PC-3 (cell line): ENCODE results near the gene CHEK1. TPM values are rescaled to one million over a fixed set of nuclear protein-coding genes. Genes with fewer than 3 reads are reported as not detected.

Experiments
- ATAC-seq: fragments of 200-7000 bp; cut with Tn5 transposase; 2 replicates; pipeline ENCODE4 v1.9.1; 2020; ENCODE audit warnings: mild to moderate bottlenecking, moderate library complexity
- BruUV-seq: library from RNA; stranded (reverse); fragments of 400-500 nt; replicated peaks from 2 replicates; lab custom pipeline; 2021; lab: Mats Ljungman, UMichigan
- CTCF ChIA-PET: fragments of 300-600 bp; sonication (Branson Sonifier 250); formaldehyde crosslinking; loops from one replicate; lab custom pipeline; 2022; ENCODE audit warnings: antibody characterized with exemption; lab: Charles Lee
- POLR2A ChIA-PET: fragments of 300-600 bp; sonication (Branson Sonifier 250); formaldehyde crosslinking; loops from one replicate; lab custom pipeline; 2022; ENCODE audit warnings: antibody characterized with exemption; ENCODE audit not compliant: unreplicated experiment; lab: Charles Lee
- DNase-seq: peaks from one replicate; pipeline ENCODE4 v3.0.0-alpha.2; 2015
- H2AFZ ChIP-seq: fragments of 300-600 bp; sonication (generic); 2 replicates; pipeline ENCODE4 v1.6.0; 2016; ENCODE audit warnings: antibody characterized with exemption, low read length
- H3F3A ChIP-seq: fragments of 300-600 bp; sonication (generic); one replicate; pipeline ENCODE4 v1.6.0; 2017; ENCODE audit warnings: antibody characterized with exemption, low read length, control low read depth, mild to moderate bottlenecking; ENCODE audit not compliant: unreplicated experiment
- H3K27ac ChIP-seq: fragments of 300-600 bp; sonication (generic); 2 replicates; pipeline ENCODE4 v1.5.1; 2016; ENCODE audit warnings: mild to moderate bottlenecking, low read length
- H3K27me3 ChIP-seq: fragments of 300-600 bp; sonication (generic); 2 replicates; pipeline ENCODE4 v1.6.1; 2016; ENCODE audit warnings: low read length, mixed read lengths
- H3K36me3 ChIP-seq: fragments of 300-600 bp; sonication (generic); 2 replicates; pipeline ENCODE4 v1.6.1; 2016; ENCODE audit warnings: low read depth, mixed run types, low read length, mixed read lengths
- H3K4me1 ChIP-seq: fragments of 300-600 bp; sonication (generic); 2 replicates; pipeline ENCODE4 v1.5.1; 2016; ENCODE audit warnings: low read length; ENCODE audit not compliant: insufficient read depth
- H3K4me2 ChIP-seq: fragments of 300-600 bp; sonication (generic); 2 replicates; pipeline ENCODE4 v1.6.0; 2016; ENCODE audit warnings: low read length
- H3K4me3 ChIP-seq: fragments of 300-600 bp; sonication (generic); 2 replicates; pipeline ENCODE4 v1.5.1; 2016; ENCODE audit warnings: mild to moderate bottlenecking, low read length, mixed read lengths
- H3K79me2 ChIP-seq: fragments of 300-600 bp; sonication (generic); 2 replicates; pipeline ENCODE4 v1.6.1; 2017; ENCODE audit warnings: low read length, mixed read lengths
- H3K9ac ChIP-seq: fragments of 300-600 bp; sonication (generic); 2 replicates; pipeline ENCODE4 v1.6.0; 2016; ENCODE audit warnings: mild to moderate bottlenecking, low read length
- H3K9me2 ChIP-seq: fragments of 300-600 bp; sonication (generic); replicated peaks from 2 replicates; pipeline ENCODE4 v1.6.1; 2016; ENCODE audit warnings: mixed run types, low read length, mixed read lengths
- H3K9me3 ChIP-seq: fragments of 300-600 bp; sonication (generic); 2 replicates; pipeline ENCODE4 v1.6.1; 2016; ENCODE audit warnings: low read length, mixed read lengths
- H4K20me1 ChIP-seq: fragments of 300-600 bp; sonication (generic); 2 replicates; pipeline ENCODE4 v1.6.1; 2016; ENCODE audit warnings: low read length, mixed read lengths
- EZH2 ChIP-seq: fragments of 300-600 bp; sonication (generic); IDR thresholded peaks from one replicate; pipeline ENCODE4 v1.6.1; 2017; ENCODE audit warnings: antibody characterized with exemption, mild to moderate bottlenecking, low read length; ENCODE audit not compliant: unreplicated experiment
- EZH2phosphoT487 ChIP-seq: fragments of 300-600 bp; sonication (generic); IDR thresholded peaks from 2 replicates; pipeline ENCODE4 v1.6.1; 2018; ENCODE audit warnings: mild to moderate bottlenecking, antibody characterized with exemption, low read length, borderline replicate concordance
- intact Hi-C: fragments of 100-400 bp; cut with micrococcal nuclease; formaldehyde crosslinking; loops from 2 replicates; pipeline ENCODE4 v1.9.0; 2023
- total RNA-seq: library from RNA; depleted of rRNA; stranded (reverse); fragments of >200 nt; gene quantifications from 2 replicates; pipeline ENCODE4 v1.2.3, GENCODE V29; 2014
- TF ChIP-seq, protein P1 (sequence below): fragments of 300-600 bp; sonication (generic); conservative IDR thresholded peaks from 2 replicates; pipeline ENCODE4 v1.5.1; 2017; ENCODE audit warnings: antibody characterized with exemption, low read depth, mild to moderate bottlenecking, low read length

The CHEK1 gene
- total RNA-seq, 1 experiment from 2014 or later: 49.8 TPM

DNA sequence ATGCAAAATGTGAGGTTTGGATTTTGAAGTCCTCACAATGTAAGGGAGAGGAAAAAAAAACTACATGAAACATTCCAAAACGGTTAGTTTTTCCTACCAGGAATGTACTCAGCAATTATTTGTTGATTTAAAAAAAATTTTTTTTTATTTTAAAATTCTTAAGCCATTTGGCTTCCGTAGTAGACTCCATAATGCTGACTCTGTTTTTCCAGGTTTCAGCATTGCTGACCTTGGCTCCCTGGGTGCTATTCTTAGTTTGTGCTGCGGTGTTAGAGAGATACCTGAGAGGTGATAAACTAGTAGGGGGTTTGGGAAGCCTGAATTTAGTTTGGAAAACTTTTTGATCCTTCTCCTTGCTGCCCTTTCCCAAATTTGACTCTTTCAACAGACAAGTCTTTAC, 21.8 kb upstream of the CHEK1 start:
- no TSS peak for BruUV-seq
- TF ChIP-seq EZH2phosphoT487 (no peak), EZH2 (no peak)
- TF ChIP-seq, protein P1, sequence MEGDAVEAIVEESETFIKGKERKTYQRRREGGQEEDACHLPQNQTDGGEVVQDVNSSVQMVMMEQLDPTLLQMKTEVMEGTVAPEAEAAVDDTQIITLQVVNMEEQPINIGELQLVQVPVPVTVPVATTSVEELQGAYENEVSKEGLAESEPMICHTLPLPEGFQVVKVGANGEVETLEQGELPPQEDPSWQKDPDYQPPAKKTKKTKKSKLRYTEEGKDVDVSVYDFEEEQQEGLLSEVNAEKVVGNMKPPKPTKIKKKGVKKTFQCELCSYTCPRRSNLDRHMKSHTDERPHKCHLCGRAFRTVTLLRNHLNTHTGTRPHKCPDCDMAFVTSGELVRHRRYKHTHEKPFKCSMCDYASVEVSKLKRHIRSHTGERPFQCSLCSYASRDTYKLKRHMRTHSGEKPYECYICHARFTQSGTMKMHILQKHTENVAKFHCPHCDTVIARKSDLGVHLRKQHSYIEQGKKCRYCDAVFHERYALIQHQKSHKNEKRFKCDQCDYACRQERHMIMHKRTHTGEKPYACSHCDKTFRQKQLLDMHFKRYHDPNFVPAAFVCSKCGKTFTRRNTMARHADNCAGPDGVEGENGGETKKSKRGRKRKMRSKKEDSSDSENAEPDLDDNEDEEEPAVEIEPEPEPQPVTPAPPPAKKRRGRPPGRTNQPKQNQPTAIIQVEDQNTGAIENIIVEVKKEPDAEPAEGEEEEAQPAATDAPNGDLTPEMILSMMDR: no peak
- Histone ChIP-seq H3K4me3 (no peak overlapping the region), H3K9me2 (no peaks in the 10 kb centered on the region), H2AFZ (no peak overlapping the region), H3K79me2 (peaks cover 9% of the 10 kb centered on the region), H3K9me3 (no peaks in the 10 kb centered on the region), H3K4me1 (no peaks in the 10 kb centered on the region), H3K9ac (no peak overlapping the region), H3K4me2 (no peak overlapping the region), H3K27ac (no peak overlapping the region), H3F3A (no peaks in the 10 kb centered on the region), H4K20me1 (no peaks in the 10 kb centered on the region), H3K27me3 (no peaks in the 10 kb centered on the region), H3K36me3 (peaks cover 78% of the 10 kb centered on the region)
- no peak for ATAC-seq
- no peak for DNase-seq
- intact Hi-C loops: no loop called here
- ChIA-PET CTCF (no interaction called here), POLR2A (no interaction called here)

DNA sequence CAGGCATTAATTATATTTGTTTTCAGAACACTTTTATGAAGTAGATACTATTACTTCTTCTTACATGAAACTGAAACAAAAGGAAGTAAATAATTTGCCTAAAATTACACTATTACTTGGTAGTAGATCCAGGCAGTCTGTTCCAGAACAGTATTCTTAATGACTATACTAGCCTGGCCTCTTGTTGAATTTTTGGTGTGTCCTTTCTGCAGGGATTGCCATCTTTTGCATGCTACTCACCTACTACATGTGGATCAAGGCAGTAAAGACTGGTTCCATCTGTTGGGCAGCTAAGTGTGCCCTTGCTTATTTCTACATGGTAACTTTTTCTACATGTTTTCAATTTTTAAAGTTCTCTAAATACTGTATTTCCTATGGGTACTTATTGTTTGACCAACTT, 19.5 kb upstream of the CHEK1 start:
- no TSS peak for BruUV-seq
- ChIA-PET CTCF (no interaction called here), POLR2A (no interaction called here)
- no peaks in the 10 kb centered on the region for H3K79me2 ChIP-seq
- H3K4me1 ChIP-seq: no peaks in the 10 kb centered on the region
- H3F3A ChIP-seq: no peaks in the 10 kb centered on the region
- no peaks in the 10 kb centered on the region for H3K9me3 ChIP-seq
- H3K4me2 ChIP-seq: no peak overlapping the region
- peaks cover 83% of the 10 kb centered on the region for H3K36me3 ChIP-seq
- H3K9me2 ChIP-seq: no peaks in the 10 kb centered on the region
- H3K27me3 ChIP-seq: no peaks in the 10 kb centered on the region
- H2AFZ ChIP-seq: no peak overlapping the region
- H3K4me3 ChIP-seq: no peak overlapping the region
- no peak for DNase-seq
- no peak for TF ChIP-seq EZH2phosphoT487
- H4K20me1 ChIP-seq: no peaks in the 10 kb centered on the region
- no peak for ATAC-seq
- intact Hi-C loops: no loop called here
- H3K9ac ChIP-seq: no peak overlapping the region
- no peak overlapping the region for H3K27ac ChIP-seq

DNA sequence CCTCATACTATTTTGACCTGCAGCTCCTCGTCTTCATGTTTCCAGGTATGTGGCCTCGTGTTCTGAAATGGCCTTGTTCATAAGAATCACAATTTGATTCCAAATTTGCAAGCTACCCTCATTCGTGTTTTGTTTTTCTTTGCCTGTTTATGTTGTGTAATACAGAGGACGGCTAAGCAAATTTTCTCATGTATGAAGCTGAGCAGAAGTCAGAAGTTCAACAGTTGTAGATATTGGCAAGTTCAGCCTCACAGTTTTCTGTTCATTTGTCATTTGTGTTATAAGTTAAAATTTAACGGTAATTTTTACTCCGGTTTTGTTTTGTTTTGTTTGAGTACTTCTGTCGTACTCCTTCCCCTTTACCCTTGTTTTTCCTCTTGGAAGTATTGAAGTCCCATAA, 15.4 kb upstream of the CHEK1 start:
- ATAC-seq: no peak
- no peaks in the 10 kb centered on the region for H3K4me1 ChIP-seq
- ChIA-PET POLR2A (no interaction called here), CTCF (no interaction called here)
- H3K36me3 ChIP-seq: peaks cover 80% of the 10 kb centered on the region
- DNase-seq: no peak
- no peak overlapping the region for H3K4me3 ChIP-seq
- H3K27me3 ChIP-seq: no peaks in the 10 kb centered on the region
- no peaks in the 10 kb centered on the region for H3K9me2 ChIP-seq
- no peak overlapping the region for H3K4me2 ChIP-seq
- no peaks in the 10 kb centered on the region for H3F3A ChIP-seq
- no peaks in the 10 kb centered on the region for H4K20me1 ChIP-seq
- no peaks in the 10 kb centered on the region for H3K9me3 ChIP-seq
- intact Hi-C loops: no loop called here
- no peak overlapping the region for H2AFZ ChIP-seq
- BruUV-seq: no TSS peak
- no peak overlapping the region for H3K27ac ChIP-seq
- no peak overlapping the region for H3K9ac ChIP-seq
- H3K79me2 ChIP-seq: no peaks in the 10 kb centered on the region
- no peak for TF ChIP-seq EZH2
- TF ChIP-seq, protein P1: no peak
- no peak for TF ChIP-seq EZH2phosphoT487
